ENCODE results near the gene SLC25A48.

DNA sequence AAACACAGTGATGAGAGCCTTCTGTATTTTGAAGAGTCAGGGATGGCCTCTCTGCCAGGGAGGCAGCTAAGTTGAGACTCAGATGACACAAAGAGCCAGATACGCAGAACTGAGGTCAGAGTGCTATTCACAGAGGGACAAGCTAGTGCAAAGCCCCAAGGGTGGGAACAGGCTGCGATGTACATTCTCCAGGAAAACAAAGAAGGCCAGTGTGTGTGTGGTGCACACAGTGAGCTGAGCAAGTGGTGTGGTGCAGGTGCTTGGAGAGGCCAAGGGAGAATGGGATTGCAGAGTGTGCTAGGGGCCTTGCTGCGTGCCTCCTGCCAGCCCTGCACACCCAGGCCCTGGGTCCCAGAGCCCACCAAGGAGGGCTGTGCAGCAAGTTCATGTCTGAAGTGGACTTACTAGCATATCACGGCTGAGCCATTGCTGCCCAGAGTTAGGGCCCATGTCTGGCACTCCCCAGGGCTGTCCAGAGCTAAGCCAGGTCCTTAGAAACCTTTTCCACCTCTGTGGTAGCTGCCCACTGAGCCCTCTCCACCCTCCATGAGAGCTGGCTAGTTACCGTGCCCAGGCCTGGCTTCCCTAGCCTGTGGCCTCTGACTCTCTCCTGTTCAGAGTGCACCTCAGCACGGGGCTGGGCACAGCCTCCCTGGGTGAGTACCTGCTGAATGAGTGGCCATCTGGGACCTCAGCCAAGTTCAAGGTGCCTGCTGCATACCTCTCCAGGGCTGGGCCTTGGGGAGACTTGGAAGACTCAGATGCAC, 9.3 kb downstream of the SLC25A48 start:
- TF ChIP-seq POLR2AphosphoS5 (IDR thresholded peaks at IDR 0.05; ENCODE audit: low read depth, low read length) (no peak), POLR2A (IDR thresholded peaks at IDR 0.05; ENCODE audit: low read depth, low read length) (no peak), TAF1 (IDR thresholded peaks at IDR 0.05; ENCODE audit: borderline replicate concordance, low read depth, low read length) (no peak)

Data from GM12892 (cell line).